Activated B cell treated with CpG ODN at 0.5 μM for 24 hours (primary cell): ENCODE data around the gene TBCK. TPM values are rescaled to one million over a fixed set of nuclear protein-coding genes. Genes with fewer than 3 reads are reported as not detected.

ENCODE experiments used
- ATAC-seq: fragments of 200-7000 bp; cut with Tn5 transposase; one replicate; pipeline ENCODE4 v1.10.0; 2021; ENCODE audit warnings: low read depth, mild to moderate bottlenecking, moderate library complexity
- CTCF ChIA-PET: fragments of 350-600 bp; sonication (Branson Sonifier 250); formaldehyde crosslinking; loops from one replicate; lab custom pipeline; 2021; ENCODE audit warnings: antibody characterized with exemption; lab: Charles Lee
- POLR2A ChIA-PET: fragments of 350-600 bp; sonication (Branson Sonifier 250); formaldehyde crosslinking; loops from one replicate; lab custom pipeline; 2021; ENCODE audit warnings: antibody characterized with exemption; lab: Charles Lee
- DNase-seq: peaks from one replicate; pipeline ENCODE4 v3.0.0; 2022
- H3K27ac Mint-ChIP-seq: one replicate; pipeline ENCODE4 v1.8.0; 2020; ENCODE audit warnings: mixed read lengths
- H3K27me3 Mint-ChIP-seq: one replicate; pipeline ENCODE4 v1.8.0; 2021; ENCODE audit warnings: mixed read lengths
- H3K36me3 Mint-ChIP-seq: one replicate; pipeline ENCODE4 v1.8.0; 2021; ENCODE audit warnings: low read depth, mixed read lengths
- H3K4me1 Mint-ChIP-seq: one replicate; pipeline ENCODE4 v1.8.0; 2021; ENCODE audit warnings: mixed read lengths
- H3K4me3 Mint-ChIP-seq: one replicate; pipeline ENCODE4 v1.8.0; 2020; ENCODE audit warnings: mild to moderate bottlenecking, mixed read lengths
- H3K9me3 Mint-ChIP-seq: one replicate; pipeline ENCODE4 v1.8.0; 2020; ENCODE audit warnings: mixed read lengths
- intact Hi-C: fragments of 100-400 bp; cut with micrococcal nuclease; formaldehyde crosslinking; loops from one replicate; pipeline ENCODE4 v1.15.1; 2024
- total RNA-seq: library from RNA; stranded (reverse); gene quantifications from 2 replicates; pipeline ENCODE4 v1.2.3, GENCODE V29; 2022
- TF ChIP-seq, protein P1 (sequence below): fragments of 200-600 bp; IDR thresholded peaks from one replicate; pipeline ENCODE4 v1.8.0; 2022; ENCODE audit warnings: antibody characterized with exemption, mild to moderate bottlenecking

TBCK gene
- total RNA-seq, 1 donor from 2014 or later: 60.1 TPM

DNA sequence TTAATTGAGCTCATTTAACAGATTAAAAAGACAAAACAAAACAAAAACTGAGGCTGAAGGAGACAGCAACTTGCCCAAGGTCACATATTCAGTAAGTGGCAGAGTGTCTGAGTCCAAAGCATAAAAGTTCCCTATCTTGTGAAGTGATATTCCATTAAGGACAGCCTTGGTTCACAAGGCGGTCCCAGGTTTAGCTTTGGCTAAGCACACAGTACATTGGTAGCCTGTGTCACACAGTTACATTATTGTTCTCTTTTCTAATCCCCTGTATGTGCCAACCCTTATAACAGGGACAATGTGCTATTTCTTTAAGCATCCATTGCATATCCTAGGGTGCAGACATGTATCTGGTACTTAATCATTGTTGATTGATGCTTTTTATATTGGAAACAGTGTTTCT is 280.8 kb downstream of the TBCK start:
- Mint-ChIP-seq H3K4me1 (no peaks in the 10 kb centered on the region), H3K36me3 (no peaks in the 10 kb centered on the region), H3K27ac (no peak overlapping the region), H3K4me3 (no peak overlapping the region), H3K27me3 (peaks cover 2% of the 10 kb centered on the region), H3K9me3 (peaks cover 8% of the 10 kb centered on the region)
- CTCF ChIA-PET: no interaction called here
- intact Hi-C loops: no loop called here
- DNase-seq: no peak
- POLR2A ChIA-PET: no interaction called here
- no peak for ATAC-seq
- TF ChIP-seq, protein P1, sequence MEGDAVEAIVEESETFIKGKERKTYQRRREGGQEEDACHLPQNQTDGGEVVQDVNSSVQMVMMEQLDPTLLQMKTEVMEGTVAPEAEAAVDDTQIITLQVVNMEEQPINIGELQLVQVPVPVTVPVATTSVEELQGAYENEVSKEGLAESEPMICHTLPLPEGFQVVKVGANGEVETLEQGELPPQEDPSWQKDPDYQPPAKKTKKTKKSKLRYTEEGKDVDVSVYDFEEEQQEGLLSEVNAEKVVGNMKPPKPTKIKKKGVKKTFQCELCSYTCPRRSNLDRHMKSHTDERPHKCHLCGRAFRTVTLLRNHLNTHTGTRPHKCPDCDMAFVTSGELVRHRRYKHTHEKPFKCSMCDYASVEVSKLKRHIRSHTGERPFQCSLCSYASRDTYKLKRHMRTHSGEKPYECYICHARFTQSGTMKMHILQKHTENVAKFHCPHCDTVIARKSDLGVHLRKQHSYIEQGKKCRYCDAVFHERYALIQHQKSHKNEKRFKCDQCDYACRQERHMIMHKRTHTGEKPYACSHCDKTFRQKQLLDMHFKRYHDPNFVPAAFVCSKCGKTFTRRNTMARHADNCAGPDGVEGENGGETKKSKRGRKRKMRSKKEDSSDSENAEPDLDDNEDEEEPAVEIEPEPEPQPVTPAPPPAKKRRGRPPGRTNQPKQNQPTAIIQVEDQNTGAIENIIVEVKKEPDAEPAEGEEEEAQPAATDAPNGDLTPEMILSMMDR: no peak

DNA sequence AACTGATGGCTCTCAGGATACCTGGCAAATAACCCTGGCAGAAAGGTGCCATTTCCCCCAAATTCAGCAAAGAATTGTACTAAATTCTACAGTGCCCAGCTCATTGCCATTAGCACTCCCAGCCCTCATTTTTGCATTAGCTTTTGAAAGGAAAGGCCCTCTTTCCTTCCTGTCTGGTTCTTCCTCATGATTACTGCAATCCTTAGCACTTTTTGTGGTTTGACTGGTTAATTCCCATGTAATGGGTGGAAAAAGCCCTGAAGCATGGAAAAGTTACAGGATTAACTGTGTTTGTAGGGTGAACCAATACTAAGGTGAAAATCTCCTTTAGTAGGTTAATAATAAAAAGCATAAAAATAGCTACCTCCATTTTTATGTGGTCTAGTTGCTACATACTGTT is 281.3 kb downstream of the TBCK start:
- Mint-ChIP-seq H3K4me3 (no peak overlapping the region), H3K27me3 (peaks cover 2% of the 10 kb centered on the region), H3K27ac (no peak overlapping the region), H3K36me3 (no peaks in the 10 kb centered on the region), H3K9me3 (peaks cover 12% of the 10 kb centered on the region), H3K4me1 (no peaks in the 10 kb centered on the region)
- POLR2A ChIA-PET: no interaction called here
- CTCF ChIA-PET: no interaction called here
- ATAC-seq: no peak
- TF ChIP-seq, protein P1: no peak
- no peak for DNase-seq
- intact Hi-C loops: no loop called here

DNA sequence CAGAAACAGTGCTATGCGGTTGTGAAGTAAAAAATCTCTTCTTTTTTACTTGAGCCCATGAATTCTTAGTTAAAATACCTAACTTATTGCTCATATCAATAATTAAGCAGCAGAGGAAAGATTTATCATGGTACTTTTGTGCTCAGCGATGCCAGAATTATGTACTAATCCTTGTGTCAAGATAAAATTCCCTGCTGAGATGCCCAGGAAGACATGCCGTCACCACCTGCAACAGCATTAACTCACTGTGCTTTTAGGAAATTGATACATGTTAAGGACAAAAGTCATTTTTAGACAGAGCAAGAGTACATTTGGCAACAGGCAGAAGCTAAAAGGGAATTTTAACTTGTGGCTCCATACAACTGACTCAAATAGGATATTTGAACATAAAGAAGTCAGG is 281.8 kb downstream of the TBCK start:
- no peak overlapping the region for H3K4me3 Mint-ChIP-seq
- no peak overlapping the region for H3K27ac Mint-ChIP-seq
- ATAC-seq (no peak), DNase-seq (no peak)
- TF ChIP-seq, protein P1: no peak
- H3K4me1 Mint-ChIP-seq: no peaks in the 10 kb centered on the region
- ChIA-PET CTCF (no interaction called here), POLR2A (no interaction called here)
- peaks cover 2% of the 10 kb centered on the region for H3K27me3 Mint-ChIP-seq
- H3K36me3 Mint-ChIP-seq: no peaks in the 10 kb centered on the region
- intact Hi-C loops: no loop called here
- H3K9me3 Mint-ChIP-seq: peaks cover 13% of the 10 kb centered on the region

DNA sequence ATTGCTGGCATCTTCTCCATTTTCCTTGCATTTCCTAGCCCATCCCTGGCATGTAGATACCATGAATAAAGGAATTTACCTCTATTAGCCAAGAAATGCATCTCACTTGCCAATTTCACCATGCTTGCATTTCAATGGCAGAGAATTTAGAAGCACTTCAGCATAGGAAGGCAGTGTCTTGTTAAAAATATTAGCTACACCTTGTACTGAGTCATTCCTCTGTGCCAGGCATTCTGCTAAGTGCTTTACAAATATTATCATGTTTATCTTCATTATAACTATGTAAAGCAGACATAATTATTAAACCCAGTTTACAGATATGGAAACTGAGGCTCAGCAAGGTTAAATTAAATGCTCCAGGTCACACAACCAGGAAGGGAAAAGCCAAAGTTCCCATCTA is 282.5 kb downstream of the TBCK start:
- H3K27ac Mint-ChIP-seq: no peak overlapping the region
- ChIA-PET POLR2A (no interaction called here), CTCF (no interaction called here)
- H3K27me3 Mint-ChIP-seq: peaks cover 2% of the 10 kb centered on the region
- H3K4me3 Mint-ChIP-seq: no peak overlapping the region
- peaks cover 13% of the 10 kb centered on the region for H3K9me3 Mint-ChIP-seq
- no peaks in the 10 kb centered on the region for H3K36me3 Mint-ChIP-seq
- no peaks in the 10 kb centered on the region for H3K4me1 Mint-ChIP-seq
- DNase-seq (no peak), ATAC-seq (no peak)
- TF ChIP-seq, protein P1: no peak
- intact Hi-C loops: no loop called here

DNA sequence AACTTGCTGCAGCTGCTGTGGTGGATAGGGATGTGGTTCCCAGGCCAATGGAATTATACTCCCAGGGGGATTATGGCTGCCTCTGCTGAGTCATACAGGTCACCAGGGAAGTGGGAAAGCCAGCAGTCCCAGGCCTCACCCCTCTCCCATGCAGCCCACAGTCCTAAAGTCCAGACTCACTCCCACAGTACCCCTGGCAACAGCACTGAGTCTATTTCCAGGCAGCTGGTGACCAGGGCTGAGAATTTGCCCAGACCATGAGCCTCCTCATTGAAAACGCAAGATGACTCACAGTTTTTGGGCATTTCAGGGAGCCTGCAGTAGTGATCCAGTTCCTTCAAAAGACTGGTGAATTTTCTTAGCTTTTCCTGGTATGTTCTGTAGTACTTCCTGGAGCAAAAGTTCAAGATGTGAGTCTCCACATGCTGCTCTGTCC is 283.1 kb downstream of the TBCK start:
- peaks cover 2% of the 10 kb centered on the region for H3K27me3 Mint-ChIP-seq
- ChIA-PET POLR2A (no interaction called here), CTCF (no interaction called here)
- ATAC-seq (no peak), DNase-seq (no peak)
- intact Hi-C loops: no loop called here
- H3K9me3 Mint-ChIP-seq: peaks cover 13% of the 10 kb centered on the region
- no peak overlapping the region for H3K27ac Mint-ChIP-seq
- no peaks in the 10 kb centered on the region for H3K36me3 Mint-ChIP-seq
- no peaks in the 10 kb centered on the region for H3K4me1 Mint-ChIP-seq
- TF ChIP-seq, protein P1: no peak
- H3K4me3 Mint-ChIP-seq: no peak overlapping the region
